ENCODE results near the gene CCL5. TPM values are rescaled to one million over a fixed set of nuclear protein-coding genes. Genes with fewer than 3 reads are reported as not detected.

CCL5 gene
- total RNA-seq, 1 donor from 2014 or later: 22.5 TPM

GRCh38 chr17:35890774-35891155 lies 10.6 kb upstream of the CCL5 start:
- Histone ChIP-seq H3K4me1 (peaks cover 7% of the 10 kb centered on the region), H3K9me3 (no peaks in the 10 kb centered on the region), H3K4me3 (no peak overlapping the region), H3K27ac (no peak overlapping the region), H3K27me3 (no peaks in the 10 kb centered on the region), H3K36me3 (no peaks in the 10 kb centered on the region)
- no peak for TF ChIP-seq CTCF (IDR thresholded peaks at IDR 0.05)
- intact Hi-C loops (cut with DNase I): no loop called here
- no peak for DNase-seq
- peak; percentile 65 for ATAC-seq

GRCh38 chr17:35889818-35890773 lies 9.9 kb upstream of the CCL5 start:
- Histone ChIP-seq H3K9me3 (no peaks in the 10 kb centered on the region), H3K27me3 (no peaks in the 10 kb centered on the region), H3K36me3 (no peaks in the 10 kb centered on the region), H3K4me1 (peaks cover 7% of the 10 kb centered on the region), H3K4me3 (no peak overlapping the region), H3K27ac (no peak overlapping the region)
- DNase-seq: no peak
- no peak for ATAC-seq
- no peak for TF ChIP-seq CTCF (IDR thresholded peaks at IDR 0.05)
- intact Hi-C loops (cut with DNase I): no loop called here

- no peak for DNase-seq
- no peak overlapping the region for H3K4me3 ChIP-seq
- TF ChIP-seq CTCF (IDR thresholded peaks at IDR 0.05): no peak
- H3K9me3 ChIP-seq: no peaks in the 10 kb centered on the region
- H3K27me3 ChIP-seq: no peaks in the 10 kb centered on the region
- no peaks in the 10 kb centered on the region for H3K36me3 ChIP-seq
- H3K4me1 ChIP-seq: peaks cover 7% of the 10 kb centered on the region
- intact Hi-C loops (cut with DNase I): no loop called here
- ATAC-seq: no peak
- no peak overlapping the region for H3K27ac ChIP-seq
Measured at GRCh38 chr17:35889241-35889640, 9.1 kb upstream of the CCL5 start.

- Histone ChIP-seq H3K4me1 (no peaks in the 10 kb centered on the region), H3K36me3 (no peaks in the 10 kb centered on the region), H3K27me3 (no peaks in the 10 kb centered on the region), H3K9me3 (no peaks in the 10 kb centered on the region), H3K4me3 (peak overlapping the region; percentile 32), H3K27ac (no peak overlapping the region)
- no peak for ATAC-seq
- no peak for DNase-seq
- no peak for TF ChIP-seq CTCF (IDR thresholded peaks at IDR 0.05)
- intact Hi-C loops (cut with DNase I): no loop called here
Measured at GRCh38 chr17:35878361-35878760, 1.8 kb downstream of the CCL5 start.

GRCh38 chr17:35877345-35878029 lies 2.7 kb downstream of the CCL5 start:
- TF ChIP-seq CTCF (IDR thresholded peaks at IDR 0.05): no peak
- H3K4me3 ChIP-seq: no peak overlapping the region
- ATAC-seq (no peak), DNase-seq (no peak)
- no peaks in the 10 kb centered on the region for H3K9me3 ChIP-seq
- no peaks in the 10 kb centered on the region for H3K4me1 ChIP-seq
- intact Hi-C loops (cut with DNase I): no loop called here
- no peaks in the 10 kb centered on the region for H3K27me3 ChIP-seq
- H3K36me3 ChIP-seq: no peaks in the 10 kb centered on the region
- H3K27ac ChIP-seq: no peak overlapping the region
